ENCODE data around the gene DMXL1. TPM values are rescaled to one million over a fixed set of nuclear protein-coding genes. Genes with fewer than 3 reads are reported as not detected.

The DMXL1 gene
- total RNA-seq, 2 experiments from 2014 or later: 20.8 to 23.3 TPM

GRCh38 chr5:119275601-119276173, 204.8 kb downstream of the DMXL1 start:
- peaks cover 70% of the 10 kb centered on the region for H3K36me3 Mint-ChIP-seq (ENCODE audit: low read depth)
- intact Hi-C loops (cut with micrococcal nuclease): loop anchor here (5.0 kb wide), 1 partner anchor 52 kb away; no protein-coding TSS in a partner anchor
- H3K4me3 Mint-ChIP-seq: peak overlapping the region; percentile 95
- no peak for TF ChIP-seq CTCF (IDR thresholded peaks at IDR 0.05)
- peaks cover 96% of the 10 kb centered on the region for H3K4me1 Mint-ChIP-seq (ENCODE audit: low read depth)
- no peaks in the 10 kb centered on the region for H3K9me3 Mint-ChIP-seq
- peak; percentile 54 for ATAC-seq
- DNase-seq: peak; percentile 66
- H3K27me3 Mint-ChIP-seq: no peaks in the 10 kb centered on the region
- H3K27ac Mint-ChIP-seq: peak overlapping the region; percentile 92
- ChIA-PET POLR2A (interaction anchor here (1.3 to 2.0 kb wide), 5 partner anchors 41 to 102 kb away, joined by 3 to 6 read pairs (median 3); no protein-coding TSS in a partner anchor), CTCF (interaction anchor here (1.1 to 3.7 kb wide), 9 partner anchors 9 to 137 kb away, joined by 3 to 22 read pairs (median 5); no protein-coding TSS in a partner anchor)

GRCh38 chr5:119276978-119277377, 206.1 kb downstream of the DMXL1 start:
- ATAC-seq (no peak), DNase-seq (peak; percentile 47)
- POLR2A ChIA-PET: interaction anchor here (0.9 to 2.1 kb wide), 7 partner anchors 13 to 85 kb away, joined by 3 to 9 read pairs (median 5); no protein-coding TSS in a partner anchor
- intact Hi-C loops (cut with micrococcal nuclease): loop anchor here (5.0 kb wide), 1 partner anchor 50 kb away; no protein-coding TSS in a partner anchor
- Mint-ChIP-seq H3K27ac (peak overlapping the region; percentile 95), H3K4me1 (ENCODE audit: low read depth) (peaks cover 97% of the 10 kb centered on the region), H3K4me3 (peak overlapping the region; percentile 62), H3K9me3 (no peaks in the 10 kb centered on the region), H3K27me3 (no peaks in the 10 kb centered on the region), H3K36me3 (ENCODE audit: low read depth) (peaks cover 67% of the 10 kb centered on the region)
- CTCF ChIA-PET: interaction anchor here (0.7 to 1.1 kb wide), 4 partner anchors 24 to 289 kb away, joined by 3 to 5 read pairs (median 3); partner anchors contain the start of gene DTWD2
- no peak for TF ChIP-seq CTCF (IDR thresholded peaks at IDR 0.05)

- TF ChIP-seq CTCF (IDR thresholded peaks at IDR 0.05): no peak
- no peak for ATAC-seq
- H3K27me3 Mint-ChIP-seq: no peaks in the 10 kb centered on the region
- H3K36me3 Mint-ChIP-seq (ENCODE audit: low read depth): peaks cover 73% of the 10 kb centered on the region
- peak overlapping the region; percentile 95 for H3K27ac Mint-ChIP-seq
- H3K9me3 Mint-ChIP-seq: no peaks in the 10 kb centered on the region
- POLR2A ChIA-PET: interaction anchor here (2.1 kb wide), 1 partner anchor 33 kb away, joined by 6 read pairs; no protein-coding TSS in a partner anchor
- peaks cover 97% of the 10 kb centered on the region for H3K4me1 Mint-ChIP-seq (ENCODE audit: low read depth)
- intact Hi-C loops (cut with micrococcal nuclease): loop anchor here (5.0 kb wide), 1 partner anchor 48 kb away; no protein-coding TSS in a partner anchor
- CTCF ChIA-PET: interaction anchor here (1.1 to 1.7 kb wide), 3 partner anchors 11 to 291 kb away, joined by 3 to 6 read pairs (median 6); partner anchors contain the start of gene DTWD2
- no peak for DNase-seq
- H3K4me3 Mint-ChIP-seq: peak overlapping the region; percentile 62
These were observed 208.2 kb downstream of the DMXL1 start for GRCh38 chr5:119279093-119279492.

GRCh38 chr5:119280380-119280779, 209.5 kb downstream of the DMXL1 start:
- no peaks in the 10 kb centered on the region for H3K9me3 Mint-ChIP-seq
- TF ChIP-seq CTCF (IDR thresholded peaks at IDR 0.05): no peak
- no peak for ATAC-seq
- CTCF ChIA-PET: interaction anchor here (0.9 to 2.2 kb wide), 4 partner anchors 12 to 292 kb away, joined by 5 to 6 read pairs (median 6); partner anchors contain the start of gene DTWD2
- POLR2A ChIA-PET: no interaction called here
- H3K27ac Mint-ChIP-seq: peak overlapping the region; percentile 86
- peak overlapping the region; percentile 37 for H3K4me3 Mint-ChIP-seq
- intact Hi-C loops (cut with micrococcal nuclease): no loop called here
- peaks cover 70% of the 10 kb centered on the region for H3K36me3 Mint-ChIP-seq (ENCODE audit: low read depth)
- H3K27me3 Mint-ChIP-seq: no peaks in the 10 kb centered on the region
- peaks cover 96% of the 10 kb centered on the region for H3K4me1 Mint-ChIP-seq (ENCODE audit: low read depth)
- no peak for DNase-seq

GRCh38 chr5:119282628-119283027, 211.7 kb downstream of the DMXL1 start:
- Mint-ChIP-seq H3K36me3 (ENCODE audit: low read depth) (peaks cover 60% of the 10 kb centered on the region), H3K27me3 (no peaks in the 10 kb centered on the region), H3K9me3 (no peaks in the 10 kb centered on the region), H3K4me1 (ENCODE audit: low read depth) (peaks cover 99% of the 10 kb centered on the region), H3K4me3 (no peak overlapping the region), H3K27ac (peak overlapping the region; percentile 81)
- DNase-seq (no peak), ATAC-seq (no peak)
- ChIA-PET CTCF (interaction anchor here (1.9 to 2.3 kb wide), 2 partner anchors 14 to 129 kb away, joined by 10 read pairs; no protein-coding TSS in a partner anchor), POLR2A (interaction anchor here (0.7 to 1.3 kb wide), 3 partner anchors 8 to 33 kb away, joined by 3 read pairs; no protein-coding TSS in a partner anchor)
- TF ChIP-seq CTCF (IDR thresholded peaks at IDR 0.05): no peak
- intact Hi-C loops (cut with micrococcal nuclease): no loop called here
